K562 (cell line): ENCODE results near the gene GHITM. TPM values are rescaled to one million over a fixed set of nuclear protein-coding genes. Genes with fewer than 3 reads are reported as not detected.

Experiments
- AFF1 ChIP-seq, 2 experiments: fragments of 450-650 bp; IDR thresholded peaks; 2 replicates each; pipeline ENCODE4 v1.6.1; 2018; ENCODE audit warnings: mild to moderate bottlenecking in 2 of 2, low read depth in 1 of 2; ENCODE audit not compliant: partially characterized antibody in 2 of 2
- ATF3 ChIP-seq, 2 experiments: fragments of 450-650 bp in 1 of 2; sonication (generic) in 1 of 2; formaldehyde crosslinking in 1 of 2; IDR thresholded peaks in 1 of 2; conservative IDR thresholded peaks in 1 of 2; 2 replicates each; pipeline versions ENCODE4 v1.6.1 to v1.8.1; 2016 to 2023; ENCODE audit warnings: mild to moderate bottlenecking in 2 of 2, moderate library complexity in 2 of 2, inconsistent platforms in 1 of 2, missing genetic modification reagents in 1 of 2
- BACH1 ChIP-seq: fragments of 200-800 bp; sonication (Bioruptor generic); IDR thresholded peaks from 2 replicates; pipeline ENCODE4 v1.6.1; 2016; ENCODE audit warnings: missing genetic modification characterization, missing compliant biosample characterization
- BRD4 ChIP-seq: fragments of 200-600 bp; sonication (generic); IDR thresholded peaks from 2 replicates; pipeline ENCODE4 v1.6.1; 2017; ENCODE audit warnings: inconsistent platforms
- EP300 ChIP-seq: IDR thresholded peaks from 2 replicates; pipeline ENCODE4 v1.6.1; 2012; ENCODE audit warnings: low read length, improper control_type of control experiment
- FOXA1 ChIP-seq: fragments of 450-650 bp; IDR thresholded peaks from 2 replicates; pipeline ENCODE4 v1.6.1; 2016; ENCODE audit warnings: mild to moderate bottlenecking, borderline replicate concordance
- JUN ChIP-seq, 2 experiments: sonication (generic) in 1 of 2; formaldehyde crosslinking in 1 of 2; IDR thresholded peaks; 2 replicates each; pipeline versions ENCODE4 v1.6.1 to v1.8.0; 2012 to 2022; ENCODE audit warnings: borderline replicate concordance in 2 of 2, mild to moderate bottlenecking in 2 of 2, improper control_type of control experiment in 1 of 2, low read depth in 1 of 2, low read length in 1 of 2, missing genetic modification reagents in 1 of 2
- MEIS2 ChIP-seq: fragments of 450-650 bp; IDR thresholded peaks from 2 replicates; pipeline ENCODE4 v1.6.1; 2014; ENCODE audit warnings: mild to moderate bottlenecking; ENCODE audit not compliant: partially characterized antibody
- PHTF2 ChIP-seq: fragments of 250-450 bp; sonication (Bioruptor Pico); IDR thresholded peaks from 2 replicates; pipeline ENCODE4 v1.5.0; 2021; ENCODE audit warnings: mild to moderate bottlenecking
- PKNOX1 ChIP-seq: fragments of 450-650 bp; IDR thresholded peaks from 2 replicates; pipeline ENCODE4 v1.6.1; 2016
- RFX5 ChIP-seq: IDR thresholded peaks from 2 replicates; pipeline ENCODE4 v1.6.1; 2011; ENCODE audit warnings: low read depth, mild to moderate bottlenecking, improper control_type of control experiment, low read length
- SRF ChIP-seq, 2 experiments: fragments of 250-450, 450-650 bp in 1 of 2; sonication (Bioruptor Pico) in 1 of 2; sonication (generic) in 1 of 2; formaldehyde crosslinking; IDR thresholded peaks; 2 replicates each; pipeline versions ENCODE4 v1.5.0 to v1.5.1; 2020 to 2022; ENCODE audit warnings: mild to moderate bottlenecking in 1 of 2, missing genetic modification reagents in 1 of 2
- TBP ChIP-seq: optimal IDR thresholded peaks from 2 replicates; pipeline ENCODE3; 2011; ENCODE audit warnings: low read depth, low read length, improper control_type of control experiment
- THRA ChIP-seq: fragments of 450-650 bp; IDR thresholded peaks from 2 replicates; pipeline ENCODE4 v1.6.1; 2017; ENCODE audit warnings: mild to moderate bottlenecking, moderate library complexity
- ZKSCAN1 ChIP-seq: fragments of 150-350 bp; IDR thresholded peaks from 2 replicates; pipeline ENCODE4 v1.6.1; 2016; ENCODE audit warnings: low read depth, low read length
- ZKSCAN8 ChIP-seq: fragments of 200-800 bp; sonication (Bioruptor generic); IDR thresholded peaks from 2 replicates; pipeline ENCODE4 v1.6.1; 2016; ENCODE audit warnings: missing genetic modification characterization, missing compliant biosample characterization
- ZNF184 ChIP-seq: sonication (generic); formaldehyde crosslinking; IDR thresholded peaks from 2 replicates; pipeline ENCODE4 v1.5.0; 2020; ENCODE audit warnings: missing genetic modification reagents
- polyA plus RNA-seq, 8 experiments: library from polyadenylated mRNA; depleted of rRNA in 4 of 8; stranded (reverse) in 5 of 8; unstranded in 3 of 8; fragments of >200 nt; fragmentation: Nextera tagmentation in 2 of 8; fragmentation: Illumina TruSeq in 1 of 8; extraction: Ambion mirVana in 2 of 8; extraction: Trizol in 1 of 8; gene quantifications; 2 replicates each; pipeline versions ENCODE4 v1.2.1 to v1.2.3, GENCODE V29; 2011 to 2014; ENCODE audit warnings: inconsistent platforms in 1 of 8, missing spikeins in 1 of 8
- total RNA-seq, 7 experiments: library from RNA; depleted of rRNA in 6 of 7; stranded (reverse); fragments of >200 nt in 6 of 7; fragmentation: Illumina TruSeq in 2 of 7; extraction: Trizol in 2 of 7; gene quantifications; 2 replicates each; pipeline versions ENCODE4 v1.2.1 to v1.2.3, GENCODE V29; 2011 to 2021; ENCODE audit warnings: low replicate concordance in 1 of 7

The GHITM gene
- total and polyA plus RNA-seq, 9 of the 15 experiments (the other 6 are each of a cell fraction or from before 2014, with no cell fraction given), result 322 to 1,258 (median 386) TPM

- TF ChIP-seq AFF1 (IDR thresholded peaks at IDR 0.05; ENCODE audit: low read depth in 1 of 2, partially characterized antibody in 2 of 2) (peak in 1 of 2 experiments; percentile 18), ATF3 (IDR thresholded peaks at IDR 0.05) (peak; percentile 68; the same call in 1 of the 2 replicates), ATF3 (CRISPR knock-in tag; conservative IDR thresholded peaks at IDR 0.05) (no peak), ZKSCAN1 (no peak), JUN (IDR thresholded peaks at IDR 0.05; ENCODE audit: borderline replicate concordance, low read depth, low read length) (0 out of 2 replicates have a peak, but pooled peaks have one; percentile 7), JUN (CRISPR knock-in tag; IDR thresholded peaks at IDR 0.05; ENCODE audit: borderline replicate concordance) (no peak), BRD4 (0 out of 2 replicates have a peak, but pooled peaks have one; percentile 27), MEIS2 (no peak), PKNOX1 (no peak), THRA (no peak), ZNF184 (CRISPR knock-in tag) (no peak), SRF (CRISPR knock-in tag; IDR thresholded peaks at IDR 0.05) (peak in 1 of 2 experiments; percentile 30; a peak in 1 of 4 replicates), PHTF2 (CRISPR knock-in tag) (peak; percentile 4; the same call in 1 of the 2 replicates), RFX5 (no peak), BACH1 (tag) (0 out of 2 replicates have a peak, but pooled peaks have one; percentile 39), EP300 (peak; percentile 11; the same call in 1 of the 2 replicates), ZKSCAN8 (CRISPR knock-in tag) (0 out of 2 replicates have a peak, but pooled peaks have one; percentile 28), FOXA1 (no peak), TBP (peak; percentile 7)
Measured at GRCh38 chr10:84140036-84140379, 699 bp downstream of the GHITM start (continued).
